ENCODE measurements around the gene MGAT4B. TPM values are rescaled to one million over a fixed set of nuclear protein-coding genes. Genes with fewer than 3 reads are reported as not detected.
A peak's percentile ranks its signal among the peaks of the same experiment; 100 is the strongest.
"Not testable (repeated sequence)": the region's sequence is repeated elsewhere in the genome, so short reads cannot be mapped to it uniquely, and the experiment has no call there.

Gene MGAT4B
- polyA plus RNA-seq, 12 donors: 61.1 to 79.4 (median 67.0) TPM; not detected in 1

GRCh38 chr5:179796877-179797608 is 9.6 kb downstream of the MGAT4B start:
- no peak for DNase-seq

- DNase-seq: peak; percentile 66
Measured at GRCh38 chr5:179795863-179796833, 10.5 kb downstream of the MGAT4B start.

- no peak for DNase-seq
Measured at GRCh38 chr5:179795049-179795862, 11.4 kb downstream of the MGAT4B start.

- no peak for DNase-seq
Measured at GRCh38 chr5:179794575-179794974, 12.1 kb downstream of the MGAT4B start.

- no peak for DNase-seq
Measured at GRCh38 chr5:179794171-179794570, 12.5 kb downstream of the MGAT4B start.

GRCh38 chr5:179793468-179794139 is 13.1 kb downstream of the MGAT4B start, which contains the start of gene LTC4S:
LTC4S (plus strand) TSS chr5:179793986; CDS start chr5:179794081, 95 bp downstream.
- DNase-seq: no peak

- no peak for DNase-seq
Measured at GRCh38 chr5:179792612-179793467, 13.8 kb downstream of the MGAT4B start.

- DNase-seq: no peak
Measured at GRCh38 chr5:179791881-179792611, 14.6 kb downstream of the MGAT4B start.

GRCh38 chr5:179789278-179789677 is 17.4 kb downstream of the MGAT4B start:
- DNase-seq: not testable (repeated sequence)

GRCh38 chr5:179788193-179788854 is 18.3 kb downstream of the MGAT4B start:
- DNase-seq: no peak

- no peak for DNase-seq
Measured at GRCh38 chr5:179786861-179787260, 19.8 kb downstream of the MGAT4B start.

- DNase-seq: no peak
Measured at GRCh38 chr5:179783128-179783527, 23.5 kb downstream of the MGAT4B start.

GRCh38 chr5:179781846-179782245 is 24.8 kb downstream of the MGAT4B start:
- DNase-seq: no peak

GRCh38 chr5:179780362-179780761 is 26.3 kb downstream of the MGAT4B start:
- DNase-seq: no peak

- DNase-seq: no peak
Measured at GRCh38 chr5:179779826-179780225, 26.8 kb downstream of the MGAT4B start.

- no peak for DNase-seq
Measured at GRCh38 chr5:179778591-179778990, 28.1 kb downstream of the MGAT4B start.

GRCh38 chr5:179777909-179778308 is 28.8 kb downstream of the MGAT4B start:
- DNase-seq: no peak

- DNase-seq: no peak
Measured at GRCh38 chr5:179777456-179777855, 29.2 kb downstream of the MGAT4B start.

GRCh38 chr5:179776411-179776938 is 30.2 kb downstream of the MGAT4B start:
- DNase-seq: no peak
